22Rv1 (cell line): ENCODE measurements around the gene TTC38.
A peak's percentile ranks its signal among the peaks of the same experiment; 100 is the strongest.
"Not testable (repeated sequence)": the region's sequence is repeated elsewhere in the genome, so short reads cannot be mapped to it uniquely, and the experiment has no call there.

Source experiments
- H3K27ac ChIP-seq: fragments of 450-650 bp; 2 replicates; pipeline ENCODE4 v1.5.1; 2017
- ZFX ChIP-seq: fragments of 450-650 bp; IDR thresholded peaks from 2 replicates; pipeline ENCODE4 v1.6.1; 2017; ENCODE audit warnings: antibody characterized with exemption, borderline replicate concordance
- TF ChIP-seq, protein P1 (sequence below): fragments of 450-650 bp; IDR thresholded peaks from 2 replicates; pipeline ENCODE4 v1.5.1; 2017; ENCODE audit warnings: mild to moderate bottlenecking

The TTC38 gene

DNA sequence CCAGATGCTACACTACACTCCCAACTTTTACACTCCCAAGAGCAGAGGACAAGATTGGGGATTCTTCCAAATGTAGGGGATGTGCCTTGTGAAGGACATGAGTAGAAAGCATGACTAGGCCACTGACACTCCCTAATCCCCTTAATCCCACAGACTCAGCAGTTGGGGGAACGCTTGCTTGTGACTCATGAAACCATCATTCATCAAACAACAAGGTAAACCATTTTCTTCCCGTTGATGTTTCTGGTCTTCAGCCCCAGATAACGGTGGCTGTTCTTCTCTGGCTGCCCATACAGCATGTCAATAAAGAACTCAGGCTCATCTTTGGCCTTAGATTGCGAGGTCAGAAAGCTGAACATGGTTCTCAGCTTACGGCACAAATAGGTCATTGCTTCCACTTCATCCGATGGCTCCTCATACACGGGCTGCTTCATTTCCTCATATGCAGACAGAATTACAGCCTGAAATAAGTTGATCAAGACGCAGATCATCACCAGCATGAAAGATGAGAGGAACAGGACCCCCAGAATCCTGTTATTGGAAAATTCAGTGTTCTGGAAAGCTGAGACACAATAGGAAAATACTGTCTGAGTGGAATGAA lies 11.3 kb upstream of the TTC38 start:
- no peak for TF ChIP-seq ZFX
- TF ChIP-seq, protein P1, sequence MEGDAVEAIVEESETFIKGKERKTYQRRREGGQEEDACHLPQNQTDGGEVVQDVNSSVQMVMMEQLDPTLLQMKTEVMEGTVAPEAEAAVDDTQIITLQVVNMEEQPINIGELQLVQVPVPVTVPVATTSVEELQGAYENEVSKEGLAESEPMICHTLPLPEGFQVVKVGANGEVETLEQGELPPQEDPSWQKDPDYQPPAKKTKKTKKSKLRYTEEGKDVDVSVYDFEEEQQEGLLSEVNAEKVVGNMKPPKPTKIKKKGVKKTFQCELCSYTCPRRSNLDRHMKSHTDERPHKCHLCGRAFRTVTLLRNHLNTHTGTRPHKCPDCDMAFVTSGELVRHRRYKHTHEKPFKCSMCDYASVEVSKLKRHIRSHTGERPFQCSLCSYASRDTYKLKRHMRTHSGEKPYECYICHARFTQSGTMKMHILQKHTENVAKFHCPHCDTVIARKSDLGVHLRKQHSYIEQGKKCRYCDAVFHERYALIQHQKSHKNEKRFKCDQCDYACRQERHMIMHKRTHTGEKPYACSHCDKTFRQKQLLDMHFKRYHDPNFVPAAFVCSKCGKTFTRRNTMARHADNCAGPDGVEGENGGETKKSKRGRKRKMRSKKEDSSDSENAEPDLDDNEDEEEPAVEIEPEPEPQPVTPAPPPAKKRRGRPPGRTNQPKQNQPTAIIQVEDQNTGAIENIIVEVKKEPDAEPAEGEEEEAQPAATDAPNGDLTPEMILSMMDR: no peak
- no peak overlapping the region for H3K27ac ChIP-seq

DNA sequence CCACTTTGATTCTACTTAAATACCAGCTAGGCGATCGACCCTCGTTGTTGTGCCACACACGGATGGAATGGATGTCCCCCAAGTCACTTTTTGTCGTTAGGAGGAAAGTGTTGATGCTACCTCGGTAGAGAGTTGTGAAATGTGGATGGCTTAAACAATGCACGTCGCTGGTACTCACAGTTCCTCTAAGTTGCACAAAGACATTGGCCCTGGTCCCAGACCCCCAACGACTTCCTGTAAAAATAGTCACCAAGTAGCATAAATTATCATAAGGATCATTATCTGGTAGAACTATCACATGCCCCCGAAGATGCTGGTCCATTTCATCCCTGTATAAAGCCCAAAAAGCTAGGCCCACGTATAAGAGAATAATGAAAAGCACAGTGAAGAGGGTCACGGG lies 8.4 kb upstream of the TTC38 start:
- TF ChIP-seq, protein P1: no peak
- TF ChIP-seq ZFX: no peak
- H3K27ac ChIP-seq: no peak overlapping the region

- H3K27ac ChIP-seq: no peak overlapping the region
- no peak for TF ChIP-seq ZFX
- TF ChIP-seq, protein P1: no peak
Observed at GRCh38 chr22:46260038-46260437, 7.8 kb upstream of the TTC38 start.

DNA sequence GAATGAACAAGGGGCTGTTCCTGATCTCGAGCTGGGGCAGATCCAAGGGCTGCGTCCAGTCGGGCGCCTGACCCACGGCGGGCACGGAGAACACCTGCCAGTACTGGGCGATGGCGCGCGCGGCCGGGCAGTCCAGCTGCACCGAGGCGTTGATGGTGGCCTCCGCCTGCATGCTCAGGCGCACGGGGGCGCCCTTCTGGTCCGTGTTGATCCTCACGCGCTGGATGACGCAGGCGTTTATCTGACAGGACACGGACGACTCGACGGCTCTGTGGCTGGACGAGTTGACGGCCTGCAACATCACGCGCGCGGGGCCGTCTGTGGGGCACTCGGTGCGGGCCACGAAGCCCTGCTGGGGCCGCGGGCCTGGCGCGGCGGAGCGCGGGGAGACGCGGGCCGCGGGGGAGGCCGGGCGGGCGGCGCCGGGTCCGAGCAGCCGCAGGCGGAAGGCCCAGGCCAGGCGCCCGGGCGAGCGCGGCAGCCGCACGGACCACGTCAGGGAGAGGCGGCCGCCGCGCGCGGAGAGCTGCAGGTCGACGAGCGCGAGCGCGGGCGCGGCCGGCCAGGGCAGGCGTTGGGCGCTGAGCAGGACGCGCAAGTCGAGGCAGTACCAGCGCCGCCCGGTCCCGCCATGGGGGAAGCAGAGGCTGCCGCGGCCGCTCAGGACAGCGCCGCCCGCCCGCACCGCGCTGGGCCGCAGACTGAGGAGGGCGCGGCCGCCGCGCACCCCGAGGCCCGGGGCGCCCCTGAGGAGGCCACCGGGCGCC lies 5.2 kb upstream of the TTC38 start:
- TF ChIP-seq, protein P1: peak; percentile 41
- TF ChIP-seq ZFX: no peak
- H3K27ac ChIP-seq: no peak overlapping the region

DNA sequence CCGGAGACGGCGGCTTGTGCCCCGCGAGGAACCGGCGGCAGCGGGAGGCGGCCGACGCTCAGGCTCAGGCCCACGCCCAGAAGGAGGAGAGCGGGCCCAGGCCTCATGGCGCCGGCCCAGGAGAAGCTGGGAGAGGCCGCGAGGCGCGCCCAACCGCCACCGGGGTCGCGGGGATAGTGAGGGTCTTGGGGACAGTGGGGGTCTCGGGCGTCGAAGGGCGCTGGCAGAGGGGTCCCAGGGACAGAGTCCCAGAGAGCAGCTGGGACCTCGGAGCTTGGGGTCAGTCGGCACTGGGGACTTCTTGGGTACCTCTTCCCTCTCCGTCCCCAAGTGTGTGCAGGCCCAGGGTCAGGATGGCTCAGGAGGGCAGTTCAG lies 4.6 kb upstream of the TTC38 start, which contains the start of gene PKDREJ:
PKDREJ (minus strand) TSS at position 128 of the 375 bp plus-strand sequence; CDS start at position 107, 21 bp downstream.
- H3K27ac ChIP-seq: no peak within 1 kb of the TSS
- no peak for TF ChIP-seq ZFX
- TF ChIP-seq, protein P1: no peak

GRCh38 chr22:46264520-46264919 lies 3.3 kb upstream of the TTC38 start:
- not testable (repeated sequence) for H3K27ac ChIP-seq

DNA sequence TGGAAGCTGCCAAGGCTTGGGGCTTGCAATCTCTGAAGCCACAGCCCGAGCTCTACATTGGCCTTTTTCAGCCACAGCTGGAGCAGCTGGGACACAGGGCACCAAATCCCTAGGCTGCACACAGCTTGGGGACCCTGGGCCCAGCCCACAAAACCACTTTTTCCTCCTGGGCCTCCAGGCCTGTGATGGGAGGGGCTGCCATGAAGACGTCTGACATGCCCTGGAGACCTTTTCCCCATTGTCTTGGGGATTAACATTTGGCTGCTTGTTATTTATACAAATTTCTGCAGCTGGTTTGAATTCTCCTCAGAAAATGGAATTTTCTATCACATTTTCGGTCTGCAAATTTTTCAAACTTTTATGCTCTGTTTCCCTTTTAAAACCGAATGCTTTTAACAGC lies 2.2 kb upstream of the TTC38 start:
- H3K27ac ChIP-seq: not testable (repeated sequence)

- H3K27ac ChIP-seq: 0 out of 2 replicates have a peak overlapping the region, but pooled peaks have one; percentile 80
- no peak for TF ChIP-seq ZFX
- TF ChIP-seq, protein P1: no peak
Observed at GRCh38 chr22:46269564-46269963, 1.8 kb downstream of the TTC38 start.
